ENCODE results near the gene KARS1. TPM values are rescaled to one million over a fixed set of nuclear protein-coding genes. Genes with fewer than 3 reads are reported as not detected.
A peak's percentile ranks its signal among the peaks of the same experiment; 100 is the strongest.

KARS1 gene
- polyA plus RNA-seq (ENCODE audit: insufficient read length in 4 of 4), result 100 to 1,000 TPM; 102 to 152 (median 135) TPM

DNA sequence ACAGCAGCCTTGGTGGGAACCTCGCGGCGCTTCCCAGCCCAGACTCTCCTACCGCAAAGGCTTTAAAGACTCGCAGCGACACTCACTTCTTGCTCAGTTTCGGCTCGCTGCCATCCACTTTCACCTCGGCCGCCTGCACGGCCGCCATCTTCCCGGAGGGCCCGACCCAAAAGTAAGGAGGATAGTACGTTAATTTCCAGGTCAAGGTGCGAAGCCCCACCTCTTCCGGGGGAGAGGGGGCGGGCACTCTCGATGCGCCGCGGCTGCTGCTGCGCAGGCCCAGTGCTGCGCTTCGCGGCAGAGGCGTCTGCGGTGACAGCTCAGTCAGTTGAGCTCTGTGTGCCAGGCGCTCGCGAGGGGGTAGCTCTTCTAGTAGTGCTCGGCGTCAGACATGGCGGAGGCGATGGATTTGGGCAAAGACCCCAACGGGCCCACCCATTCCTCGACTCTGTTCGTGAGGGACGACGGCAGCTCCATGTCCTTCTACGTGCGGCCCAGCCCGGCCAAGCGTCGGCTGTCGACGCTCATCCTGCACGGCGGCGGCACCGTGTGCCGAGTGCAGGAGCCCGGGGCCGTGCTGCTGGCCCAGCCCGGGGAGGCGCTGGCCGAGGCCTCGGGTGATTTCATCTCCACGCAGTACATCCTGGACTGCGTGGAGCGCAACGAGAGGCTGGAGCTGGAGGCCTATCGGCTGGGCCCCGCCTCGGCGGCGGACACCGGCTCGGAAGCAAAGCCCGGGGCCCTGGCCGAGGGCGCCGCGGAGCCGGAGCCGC is at the start of gene KARS1, which contains the start of gene TERF2IP:
Gene KARS1, minus strand, starts transcription at position 174 of the 773 bp plus-strand sequence. Its CDS starts 26 bp downstream, at position 148.
Gene TERF2IP, plus strand, starts transcription at position 282 of the 773 bp plus-strand sequence. Its CDS starts 110 bp downstream, at position 392.
- peak; percentile 84 to 86 (median 84) for DNase-seq (ENCODE audit: low read depth in 4 of 4, low spot score in 3 of 4)

DNA sequence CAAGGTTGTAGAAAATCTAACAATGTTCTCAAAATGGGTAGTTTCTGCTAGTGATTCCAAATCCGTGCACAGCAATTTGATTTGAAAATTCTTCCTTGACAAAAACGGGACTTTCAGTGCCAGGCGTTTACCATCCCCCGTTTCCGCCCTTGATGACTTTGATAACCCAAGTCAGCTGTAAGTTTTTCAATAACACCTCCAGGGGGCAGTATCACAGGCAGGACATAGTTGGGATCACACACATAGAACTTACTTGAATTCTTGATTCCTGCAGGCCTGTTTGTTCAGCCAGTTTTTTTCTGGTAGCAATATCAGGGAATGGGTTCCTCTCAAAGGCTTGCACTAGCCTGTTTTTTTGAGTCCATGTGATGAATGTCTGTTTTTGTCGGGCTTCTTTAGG is 48.2 kb upstream of the KARS1 start:
- DNase-seq (ENCODE audit: low read depth in 4 of 4, low spot score in 3 of 4), result no peak

DNA sequence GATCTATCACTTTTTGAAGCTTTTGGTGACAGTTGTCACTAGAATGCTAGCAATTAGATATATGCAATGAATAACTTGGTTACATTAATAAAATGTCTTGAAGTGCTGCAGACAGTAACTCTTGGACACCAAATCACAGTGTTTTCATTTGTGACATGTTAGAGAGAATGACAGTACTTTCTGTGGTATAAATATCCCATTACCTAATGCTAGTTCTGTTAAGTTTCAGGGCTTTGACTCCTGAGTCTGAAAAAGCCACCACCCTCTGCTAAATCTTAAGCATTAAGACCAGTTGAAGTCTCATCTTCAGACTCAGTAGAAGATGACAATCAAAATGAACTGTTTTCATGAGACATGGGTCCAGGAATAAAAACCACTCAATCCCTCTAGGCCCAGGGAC is 39.9 kb upstream of the KARS1 start:
- DNase-seq (ENCODE audit: low read depth in 4 of 4, low spot score in 3 of 4), result no peak

DNA sequence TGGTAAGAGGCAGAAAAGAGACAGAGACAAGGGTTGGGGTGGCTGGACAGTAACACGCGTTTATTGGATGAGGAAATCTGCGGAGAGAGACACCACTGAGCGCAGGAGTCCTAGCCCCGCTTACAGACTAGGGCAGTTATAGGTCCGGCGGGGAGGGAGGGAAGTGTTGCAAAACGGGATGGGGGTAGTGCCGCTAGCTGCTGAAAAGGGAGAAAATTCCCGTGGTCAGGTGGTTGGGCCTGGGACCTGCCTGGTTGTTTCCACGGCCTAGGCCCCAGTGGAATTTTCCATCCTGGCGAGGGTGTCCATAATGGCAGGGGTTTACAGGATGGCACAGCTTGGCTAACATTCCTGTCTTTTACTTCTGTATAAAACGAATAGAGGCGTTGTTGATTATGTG is 34.8 kb upstream of the KARS1 start:
- DNase-seq (ENCODE audit: low read depth in 4 of 4, low spot score in 3 of 4), result no peak

DNA sequence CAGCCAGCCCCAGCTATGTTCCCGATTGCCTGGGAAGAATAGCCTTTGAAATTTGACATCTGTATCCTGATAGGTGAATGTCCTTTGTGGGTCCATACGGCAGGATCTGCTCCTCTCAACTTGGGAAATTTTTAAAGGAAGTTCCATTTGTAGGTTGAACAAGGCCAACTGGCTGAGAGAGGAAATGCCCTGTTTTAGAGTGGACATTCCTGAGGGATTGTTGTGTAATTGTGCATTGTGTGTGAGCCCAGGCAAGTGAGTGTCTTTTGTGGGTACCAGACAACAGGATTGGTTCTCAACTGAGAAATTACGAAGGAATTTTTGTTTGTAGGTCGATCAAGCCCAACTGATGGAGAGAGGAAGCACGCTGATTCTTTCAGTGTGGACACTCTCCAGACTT is 31.9 kb upstream of the KARS1 start:
- DNase-seq (ENCODE audit: low read depth in 4 of 4, low spot score in 3 of 4), result no peak

DNA sequence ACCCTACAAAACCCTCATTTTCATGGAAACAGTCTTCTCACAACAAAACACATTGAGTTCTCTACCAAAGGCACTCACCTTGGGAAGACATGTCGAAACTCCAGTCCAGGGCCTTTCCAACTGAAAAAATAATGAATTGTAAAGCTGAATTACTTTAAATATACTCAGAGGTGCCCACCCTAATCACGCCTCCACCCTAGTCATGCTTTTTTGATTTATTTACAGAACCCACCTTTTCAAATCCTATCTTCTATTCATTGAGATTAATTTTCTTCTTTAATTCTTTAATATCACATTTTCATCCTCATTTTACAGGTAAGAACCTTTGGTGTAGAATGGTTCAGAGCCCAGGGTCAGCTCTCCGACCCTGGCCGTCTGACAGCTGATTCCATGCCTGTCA is 29.4 kb upstream of the KARS1 start, which contains the start of gene CPHXL2:
Gene CPHXL2, minus strand, starts transcription at position 101 of the 400 bp plus-strand sequence. Its CDS starts 10 bp downstream, at position 91.
- DNase-seq (ENCODE audit: low read depth in 4 of 4, low spot score in 3 of 4), result no peak

DNA sequence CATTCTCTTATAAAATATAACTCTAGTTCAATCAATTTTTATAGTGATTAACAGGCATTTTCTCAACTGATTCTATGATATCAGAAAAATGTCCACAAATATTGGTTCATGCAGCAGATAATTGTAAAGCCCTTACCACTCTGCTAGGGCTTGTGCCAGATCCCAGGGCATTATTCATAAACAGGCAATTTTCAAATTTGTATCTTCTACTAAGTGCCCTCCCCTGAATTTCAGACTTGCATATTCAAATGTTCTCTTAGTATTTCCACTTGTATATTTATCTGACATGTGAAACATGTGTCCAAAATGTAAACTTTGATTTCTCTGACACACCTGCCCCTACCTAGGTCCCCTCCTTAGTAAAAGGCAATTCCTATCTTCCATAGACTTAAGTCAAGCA is 20.0 kb upstream of the KARS1 start:
- no peak for DNase-seq (ENCODE audit: low read depth in 4 of 4, low spot score in 3 of 4)

DNA sequence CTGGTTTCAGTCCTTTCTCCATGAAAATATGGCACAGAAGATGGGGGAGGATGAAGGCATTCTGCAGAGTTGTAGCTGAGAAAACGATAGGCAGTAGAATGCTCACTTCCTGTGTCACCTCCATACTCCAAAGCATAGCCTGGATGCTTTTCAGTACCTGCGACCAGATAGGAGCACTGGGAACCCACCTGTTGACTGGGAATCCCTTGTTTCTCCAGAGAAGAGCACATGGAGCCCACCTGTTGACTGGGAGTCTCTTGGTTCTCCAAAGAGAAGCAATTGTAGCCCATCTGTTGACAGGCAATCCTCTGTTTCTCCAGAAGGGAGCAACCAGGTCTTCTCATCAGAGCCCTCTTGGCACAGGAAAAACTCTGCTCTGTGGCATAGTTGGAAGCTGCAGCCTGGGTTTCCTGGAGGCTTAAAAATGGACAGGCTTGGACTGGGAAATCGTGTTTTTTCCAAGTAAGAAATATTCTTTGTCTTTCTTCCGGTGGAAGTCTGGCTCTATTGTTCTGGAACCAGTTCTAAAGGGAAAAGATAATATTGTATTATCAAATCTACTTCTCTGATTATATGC is 13.3 kb upstream of the KARS1 start:
- DNase-seq (ENCODE audit: low read depth in 4 of 4, low spot score in 3 of 4), result no peak

DNA sequence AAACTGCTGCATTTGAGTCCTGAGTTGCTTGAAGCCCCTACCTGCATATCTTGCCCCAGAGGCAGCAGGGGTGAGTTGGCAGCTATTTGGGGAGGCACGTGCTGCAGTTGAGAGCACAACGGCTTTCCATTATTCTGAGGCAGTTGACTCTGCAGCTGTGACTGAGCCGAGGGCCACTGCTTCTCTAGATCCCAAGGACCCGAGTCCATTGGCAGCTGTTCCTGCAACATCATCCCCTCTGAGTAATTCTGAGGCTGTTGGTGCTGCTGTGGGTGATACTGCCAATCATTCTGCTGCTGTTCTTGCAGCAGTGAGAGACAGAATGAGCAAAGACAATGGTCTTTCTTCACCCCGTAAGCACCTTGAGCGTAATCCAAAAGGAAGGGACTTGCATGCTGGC is 12.9 kb upstream of the KARS1 start:
- no peak for DNase-seq (ENCODE audit: low read depth in 4 of 4, low spot score in 3 of 4)

DNA sequence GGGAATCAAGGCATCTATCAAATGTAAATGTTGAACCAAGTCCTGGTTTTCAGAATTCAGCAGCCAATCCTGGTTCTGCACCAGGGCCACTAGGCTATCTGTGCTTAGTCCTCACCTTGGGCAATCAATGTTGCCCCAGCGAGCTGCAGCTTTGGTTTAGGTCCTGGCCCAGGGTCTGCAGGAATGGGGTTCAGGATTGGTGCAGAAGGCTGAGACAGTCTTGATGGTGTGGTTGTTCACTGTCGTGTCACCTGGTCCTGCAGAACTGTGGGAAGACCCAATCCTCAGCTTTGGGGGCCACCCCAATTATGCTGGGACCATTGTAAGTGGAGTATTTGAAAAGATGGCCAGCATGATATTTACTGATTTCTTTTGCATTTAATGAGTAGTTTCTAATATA is 10.7 kb upstream of the KARS1 start:
- DNase-seq (ENCODE audit: low read depth in 4 of 4, low spot score in 3 of 4), result no peak

DNA sequence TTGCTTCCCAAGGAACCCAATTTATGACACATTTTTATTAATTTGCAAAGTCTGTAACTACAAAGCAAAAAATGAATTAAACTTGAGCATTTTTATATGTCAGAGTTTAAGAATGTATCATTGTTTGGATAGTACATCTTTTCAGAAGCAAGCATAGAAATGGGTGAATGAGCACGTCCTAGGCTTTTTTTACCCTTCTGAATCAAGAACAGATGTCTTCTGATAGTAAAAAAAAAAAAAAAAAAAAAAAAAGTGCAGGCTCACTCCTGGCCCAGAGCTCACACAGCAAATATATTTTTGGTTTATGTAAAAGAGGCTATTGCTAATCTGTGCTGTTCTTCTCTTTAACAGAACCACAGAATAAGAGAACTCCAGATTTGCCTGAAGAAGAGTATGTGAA is 6.5 kb upstream of the KARS1 start:
- DNase-seq (ENCODE audit: low read depth in 4 of 4, low spot score in 3 of 4), result no peak

DNA sequence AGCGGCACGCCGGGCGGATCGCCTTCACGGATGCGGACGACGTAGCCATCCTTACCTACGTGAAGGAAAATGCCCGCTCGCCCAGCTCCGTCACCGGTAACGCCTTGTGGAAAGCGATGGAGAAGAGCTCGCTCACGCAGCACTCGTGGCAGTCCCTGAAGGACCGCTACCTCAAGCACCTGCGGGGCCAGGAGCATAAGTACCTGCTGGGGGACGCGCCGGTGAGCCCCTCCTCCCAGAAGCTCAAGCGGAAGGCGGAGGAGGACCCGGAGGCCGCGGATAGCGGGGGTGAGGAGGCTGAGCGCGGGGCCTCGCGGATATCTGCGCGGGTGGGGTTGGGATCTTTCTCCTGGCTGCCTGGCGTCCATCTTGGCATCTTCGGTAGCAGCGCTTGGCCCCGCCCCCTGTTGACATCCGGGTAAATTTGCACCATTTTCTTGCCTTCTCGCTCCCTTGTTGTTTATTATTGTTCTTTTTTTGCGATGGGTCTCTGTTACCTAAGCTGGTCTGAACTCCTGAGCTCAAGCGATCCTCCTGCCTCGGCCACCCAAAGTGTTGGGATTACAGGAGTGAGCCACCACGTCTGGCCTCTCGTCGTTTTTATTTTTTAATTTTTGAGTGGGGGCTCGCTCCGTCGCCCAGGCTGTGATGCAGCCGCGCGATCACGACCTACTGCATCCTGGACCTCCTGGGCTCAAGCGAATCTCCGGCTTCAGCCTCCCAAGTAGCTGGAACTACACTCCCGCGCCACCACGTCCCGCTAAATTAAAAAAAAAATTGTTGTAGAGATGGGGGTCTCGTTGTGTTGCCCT is 1.0 kb upstream of the KARS1 start:
- peak; percentile 73 to 82 (median 76) for DNase-seq (ENCODE audit: low read depth in 4 of 4, low spot score in 3 of 4)

DNA sequence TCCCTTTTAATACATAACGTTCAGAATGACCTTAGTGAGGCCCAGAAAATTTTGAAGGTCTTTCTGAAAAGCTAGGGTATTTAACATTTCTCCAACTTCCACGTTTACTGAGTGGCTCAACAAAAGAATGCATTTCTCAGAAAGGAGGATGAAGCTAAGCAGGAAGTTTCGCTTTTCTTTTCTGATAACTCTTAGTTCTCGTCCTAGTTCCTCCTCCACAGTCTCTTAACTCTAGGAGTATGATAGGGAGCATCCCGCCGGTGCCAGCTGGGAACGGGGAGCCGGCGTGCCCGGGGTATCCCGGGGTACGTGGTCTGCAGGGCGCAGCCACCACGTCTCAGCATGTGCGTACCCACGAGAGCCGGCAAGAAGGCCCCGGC is 363 bp downstream of the KARS1 start:
- DNase-seq (ENCODE audit: low read depth in 4 of 4, low spot score in 3 of 4), result no peak

DNA sequence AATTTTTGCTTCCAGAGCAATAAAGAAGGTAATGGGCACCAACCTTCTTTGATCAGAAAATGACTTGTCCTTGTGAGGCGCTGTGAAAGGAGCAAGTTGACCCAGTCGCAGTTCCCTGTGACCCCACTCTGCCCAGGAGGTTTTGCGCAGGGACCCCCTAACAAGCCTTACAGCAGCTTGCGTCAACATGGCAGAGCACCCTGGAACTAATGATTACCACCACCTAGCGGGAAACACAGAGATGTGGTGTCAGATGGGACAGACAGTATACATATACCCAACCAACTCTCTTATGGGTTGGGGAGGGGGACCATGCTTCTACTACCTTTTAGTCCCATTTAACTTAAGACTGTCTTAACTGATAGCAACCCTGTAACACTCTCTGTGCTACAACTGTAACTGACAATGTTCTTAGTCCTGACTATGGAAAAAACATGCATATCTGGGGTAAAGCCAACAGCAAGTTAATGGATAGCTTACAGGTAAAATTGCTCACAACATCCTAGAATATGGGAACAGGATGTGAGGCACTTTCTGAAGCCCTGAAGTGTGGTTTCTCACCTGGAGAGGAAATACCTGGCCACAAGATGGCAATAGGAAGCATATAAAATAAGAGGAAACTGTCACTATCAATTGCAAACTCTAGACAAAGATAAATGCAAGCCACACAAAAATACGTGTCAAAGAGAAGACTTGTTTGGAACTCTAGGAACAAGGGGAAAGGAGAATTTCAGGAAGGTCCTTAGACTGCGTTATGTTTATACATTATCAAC is 3.0 kb downstream of the KARS1 start:
- DNase-seq (ENCODE audit: low read depth in 4 of 4, low spot score in 3 of 4), result no peak

DNA sequence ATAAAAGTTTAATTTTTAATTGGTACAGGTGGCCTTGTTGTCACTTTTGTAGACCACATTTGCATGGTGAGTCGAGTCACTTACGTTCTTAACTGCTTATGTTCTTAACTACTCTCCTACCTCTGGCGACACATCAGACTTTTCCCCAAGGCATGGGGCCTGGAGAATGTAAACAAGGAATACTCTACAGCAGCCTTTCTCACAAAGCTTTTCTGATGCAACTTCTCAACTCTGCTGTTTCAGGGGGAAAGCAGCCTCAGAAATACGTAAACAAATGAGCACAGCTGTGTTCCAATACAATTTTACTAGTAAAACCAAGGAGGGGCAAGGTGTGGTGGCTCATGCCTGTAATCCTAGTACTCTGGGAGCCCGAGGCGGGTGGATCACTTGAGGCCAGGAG is 6.9 kb downstream of the KARS1 start:
- DNase-seq (ENCODE audit: low read depth in 4 of 4, low spot score in 3 of 4), result no peak

DNA sequence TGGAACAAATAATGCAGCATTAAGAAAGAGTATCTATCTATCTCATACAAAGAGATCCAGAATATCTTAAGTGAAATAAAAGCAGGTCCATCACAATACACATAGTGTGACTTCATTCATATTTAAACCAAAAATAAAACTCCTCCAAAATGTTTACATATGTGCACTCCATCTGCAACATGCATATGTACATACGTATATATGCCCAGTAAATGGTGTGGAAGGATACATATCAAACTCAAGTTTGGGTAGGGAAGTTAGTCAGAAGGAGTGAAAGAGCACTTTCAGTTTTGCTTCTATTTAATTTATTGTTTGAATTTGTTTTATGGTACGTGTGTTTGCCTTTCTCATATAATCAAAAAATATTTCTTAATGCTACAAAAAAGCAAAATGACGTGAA is 12.4 kb downstream of the KARS1 start:
- no peak for DNase-seq (ENCODE audit: low read depth in 4 of 4, low spot score in 3 of 4)

DNA sequence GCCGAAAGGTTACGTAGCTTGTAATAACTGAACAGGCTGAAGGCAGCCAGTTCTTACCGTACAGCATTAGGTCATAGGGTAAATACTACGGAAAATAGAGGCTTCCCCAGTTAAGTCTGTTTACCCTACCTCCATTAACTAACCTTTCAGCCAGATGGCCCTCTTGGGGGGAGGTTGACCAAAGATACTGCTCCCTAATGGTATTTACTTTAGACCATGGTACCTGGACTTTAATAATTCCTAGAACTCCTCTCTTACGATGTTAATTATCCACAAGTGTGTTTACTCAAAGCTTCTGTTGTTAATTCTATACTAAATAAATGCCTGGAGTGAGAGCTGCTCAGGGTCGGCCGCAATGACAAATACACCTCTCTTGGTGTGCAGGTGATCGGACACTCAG is 14.6 kb downstream of the KARS1 start:
- DNase-seq (ENCODE audit: low read depth in 4 of 4, low spot score in 3 of 4), result no peak

DNA sequence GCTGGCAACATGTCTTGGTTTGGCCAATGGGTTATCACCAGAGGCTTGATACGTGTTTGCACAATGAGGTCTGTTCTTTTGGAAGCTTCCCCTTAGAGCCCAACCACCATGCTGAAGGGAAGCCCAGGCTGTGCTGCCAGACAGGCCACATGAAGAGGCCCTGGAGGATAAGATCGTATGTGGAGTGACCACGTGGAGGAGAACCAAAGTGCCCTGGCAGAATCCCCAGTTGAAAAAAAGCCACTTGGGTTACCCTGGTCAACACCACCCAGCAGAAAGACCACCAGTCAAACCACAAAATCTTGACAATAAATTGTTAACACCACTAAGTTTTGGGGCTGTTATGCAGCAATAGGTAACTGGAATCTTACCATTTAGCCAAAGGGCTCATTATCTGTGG is 17.4 kb downstream of the KARS1 start:
- DNase-seq (ENCODE audit: low read depth in 4 of 4, low spot score in 3 of 4), result no peak

DNA sequence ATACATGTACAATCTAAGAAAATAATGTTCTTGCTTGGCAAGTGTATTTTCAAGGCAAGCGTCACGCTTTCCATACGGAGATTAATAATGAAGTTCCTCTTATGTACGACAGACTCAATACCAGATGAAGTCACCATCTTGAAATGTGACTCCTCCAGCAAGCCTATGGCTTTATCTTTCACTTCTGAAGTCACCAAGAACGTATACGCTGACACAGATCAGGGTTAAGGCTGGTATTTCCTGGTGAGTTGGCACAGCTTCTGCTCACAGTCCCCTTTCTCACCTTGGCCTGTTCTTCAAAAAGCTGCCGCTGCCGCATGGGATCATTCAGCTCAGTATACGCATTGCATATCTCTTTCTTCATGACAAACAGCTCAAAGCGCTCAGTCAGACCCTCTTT is 18.3 kb downstream of the KARS1 start:
- no peak for DNase-seq (ENCODE audit: low read depth in 4 of 4, low spot score in 3 of 4)

DNA sequence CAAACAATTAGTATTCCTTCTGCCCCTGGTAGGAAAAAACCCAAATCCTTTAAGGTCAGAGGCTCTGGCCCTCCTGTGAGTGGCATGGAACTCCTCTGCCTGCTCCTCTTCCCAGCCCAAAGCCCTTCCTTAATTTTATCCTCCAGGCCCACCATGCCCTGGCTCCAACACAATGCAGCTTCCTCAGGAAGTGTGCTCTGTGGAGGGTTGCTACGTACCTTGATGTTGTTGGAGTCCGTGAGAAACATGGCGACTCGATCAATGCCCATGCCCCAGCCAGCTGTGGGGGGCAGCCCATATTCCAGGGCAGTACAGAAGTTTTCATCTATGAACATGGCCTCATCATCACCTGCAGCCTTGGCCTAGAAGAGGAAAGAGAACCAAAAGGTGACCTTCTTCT is 19.1 kb downstream of the KARS1 start:
- DNase-seq (ENCODE audit: low read depth in 4 of 4, low spot score in 3 of 4), result no peak

DNA sequence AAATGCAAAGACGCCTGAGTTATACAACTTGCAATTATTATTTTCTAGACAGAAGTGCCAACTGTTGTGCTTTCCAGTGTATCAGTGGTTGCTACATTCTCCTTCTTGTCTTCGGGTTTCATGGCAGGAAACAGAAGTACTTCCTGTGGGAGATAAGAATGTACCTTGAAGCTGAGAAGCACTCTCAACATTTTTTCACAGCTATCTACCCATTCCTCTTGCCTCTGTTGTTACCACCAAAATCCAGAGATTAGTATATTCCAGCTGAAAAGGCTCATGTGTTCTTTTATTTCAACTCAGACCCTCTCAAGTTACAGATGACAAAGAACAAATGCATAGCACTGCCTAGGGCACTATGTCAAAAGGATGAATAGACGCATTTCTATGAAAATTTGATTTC is 19.6 kb downstream of the KARS1 start:
- DNase-seq (ENCODE audit: low read depth in 4 of 4, low spot score in 3 of 4), result no peak

Data from left renal pelvis (tissue), 4 donors.